DOHH2 (cell line): Measurements from ENCODE around the gene RABL3.

Experiments used
- EZH2phosphoT487 ChIP-seq: fragments of 200-600 bp; sonication (generic); IDR thresholded peaks from 2 replicates; pipeline ENCODE4 v1.6.1; 2017; ENCODE audit warnings: borderline replicate concordance, mild to moderate bottlenecking, antibody characterized with exemption, low read length, moderate library complexity, mixed read lengths
- TF ChIP-seq, protein P1 (sequence below): fragments of 200-600 bp; sonication (generic); IDR thresholded peaks from one replicate; pipeline ENCODE4 v1.5.1; 2014; ENCODE audit warnings: antibody characterized with exemption, mild to moderate bottlenecking, low read depth, low read length; ENCODE audit not compliant: poor library complexity, severe bottlenecking

DNA sequence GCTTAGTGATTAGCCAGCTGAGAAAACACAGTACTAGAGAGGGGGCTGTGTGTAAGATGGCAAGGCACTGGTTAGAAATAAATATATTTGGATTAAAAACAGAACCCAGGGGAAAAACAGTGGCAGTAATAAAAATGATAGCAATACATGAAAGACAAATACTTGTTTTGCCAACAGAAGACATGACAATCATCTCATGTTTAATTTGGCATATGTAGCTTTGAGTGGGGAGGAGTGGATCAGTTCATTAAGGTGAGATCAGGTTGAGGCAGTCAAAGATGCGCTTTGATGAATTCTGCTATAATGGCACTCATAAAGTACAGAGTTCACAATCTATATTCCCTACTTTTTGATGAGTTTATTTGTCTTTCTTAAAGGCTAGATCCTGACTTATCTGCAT, 56.9 kb downstream of the RABL3 start:
- TF ChIP-seq, protein P1, sequence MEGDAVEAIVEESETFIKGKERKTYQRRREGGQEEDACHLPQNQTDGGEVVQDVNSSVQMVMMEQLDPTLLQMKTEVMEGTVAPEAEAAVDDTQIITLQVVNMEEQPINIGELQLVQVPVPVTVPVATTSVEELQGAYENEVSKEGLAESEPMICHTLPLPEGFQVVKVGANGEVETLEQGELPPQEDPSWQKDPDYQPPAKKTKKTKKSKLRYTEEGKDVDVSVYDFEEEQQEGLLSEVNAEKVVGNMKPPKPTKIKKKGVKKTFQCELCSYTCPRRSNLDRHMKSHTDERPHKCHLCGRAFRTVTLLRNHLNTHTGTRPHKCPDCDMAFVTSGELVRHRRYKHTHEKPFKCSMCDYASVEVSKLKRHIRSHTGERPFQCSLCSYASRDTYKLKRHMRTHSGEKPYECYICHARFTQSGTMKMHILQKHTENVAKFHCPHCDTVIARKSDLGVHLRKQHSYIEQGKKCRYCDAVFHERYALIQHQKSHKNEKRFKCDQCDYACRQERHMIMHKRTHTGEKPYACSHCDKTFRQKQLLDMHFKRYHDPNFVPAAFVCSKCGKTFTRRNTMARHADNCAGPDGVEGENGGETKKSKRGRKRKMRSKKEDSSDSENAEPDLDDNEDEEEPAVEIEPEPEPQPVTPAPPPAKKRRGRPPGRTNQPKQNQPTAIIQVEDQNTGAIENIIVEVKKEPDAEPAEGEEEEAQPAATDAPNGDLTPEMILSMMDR: no peak
- TF ChIP-seq EZH2phosphoT487: no peak
